ENCODE measurements around the gene ST6GALNAC6.
A peak's percentile ranks its signal among the peaks of the same experiment; 100 is the strongest.

ST6GALNAC6 gene

DNA sequence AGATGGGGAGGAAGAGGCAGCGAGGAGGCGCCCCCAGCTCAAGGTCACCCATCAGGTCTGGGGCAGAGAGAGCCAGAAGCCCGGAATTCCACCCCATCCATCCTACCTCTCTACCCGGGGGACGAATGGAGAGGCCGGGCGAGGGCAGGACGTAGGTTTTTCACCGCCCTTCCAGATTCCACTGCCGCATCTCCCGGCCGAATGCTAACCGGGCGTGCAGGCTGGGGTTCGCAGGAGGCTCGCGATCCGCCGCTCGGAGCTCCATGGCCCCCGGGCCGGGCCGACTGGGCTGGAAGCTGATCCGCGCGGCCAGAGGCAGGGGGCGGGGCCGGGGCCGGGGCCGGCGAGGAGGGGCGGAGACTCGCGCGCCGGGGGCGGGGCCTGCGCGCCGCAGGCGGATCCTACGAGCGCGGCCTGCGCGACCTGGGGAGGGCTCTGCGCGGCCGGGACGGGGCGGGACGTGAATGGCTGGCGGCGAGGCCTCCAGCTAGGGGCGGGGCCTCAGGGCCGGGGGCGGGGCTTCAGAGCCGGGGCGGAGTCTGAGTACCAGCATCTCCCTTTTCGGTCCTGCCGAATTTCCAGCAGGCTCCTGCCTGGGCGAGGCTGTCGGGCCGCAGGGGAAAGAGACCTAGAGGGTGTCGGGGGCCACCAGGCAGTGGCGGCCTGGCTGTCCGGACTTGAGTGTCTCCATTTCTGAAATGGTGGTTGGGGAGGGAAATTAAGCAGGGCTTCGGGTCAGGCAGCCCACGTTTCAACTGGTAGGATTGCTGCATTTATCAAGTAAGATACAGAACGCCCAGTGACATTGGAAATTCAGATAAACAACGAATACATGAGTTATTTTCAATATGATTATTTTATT, 17.5 kb upstream of the ST6GALNAC6 start, which contains the start of gene ST6GALNAC4:
ST6GALNAC4 (minus strand) TSS at position 322 of the 862 bp plus-strand sequence. CDS start 622 bp downstream, outside the sequence.
- DNase-seq (ENCODE audit: low spot score): peak; percentile 98

DNA sequence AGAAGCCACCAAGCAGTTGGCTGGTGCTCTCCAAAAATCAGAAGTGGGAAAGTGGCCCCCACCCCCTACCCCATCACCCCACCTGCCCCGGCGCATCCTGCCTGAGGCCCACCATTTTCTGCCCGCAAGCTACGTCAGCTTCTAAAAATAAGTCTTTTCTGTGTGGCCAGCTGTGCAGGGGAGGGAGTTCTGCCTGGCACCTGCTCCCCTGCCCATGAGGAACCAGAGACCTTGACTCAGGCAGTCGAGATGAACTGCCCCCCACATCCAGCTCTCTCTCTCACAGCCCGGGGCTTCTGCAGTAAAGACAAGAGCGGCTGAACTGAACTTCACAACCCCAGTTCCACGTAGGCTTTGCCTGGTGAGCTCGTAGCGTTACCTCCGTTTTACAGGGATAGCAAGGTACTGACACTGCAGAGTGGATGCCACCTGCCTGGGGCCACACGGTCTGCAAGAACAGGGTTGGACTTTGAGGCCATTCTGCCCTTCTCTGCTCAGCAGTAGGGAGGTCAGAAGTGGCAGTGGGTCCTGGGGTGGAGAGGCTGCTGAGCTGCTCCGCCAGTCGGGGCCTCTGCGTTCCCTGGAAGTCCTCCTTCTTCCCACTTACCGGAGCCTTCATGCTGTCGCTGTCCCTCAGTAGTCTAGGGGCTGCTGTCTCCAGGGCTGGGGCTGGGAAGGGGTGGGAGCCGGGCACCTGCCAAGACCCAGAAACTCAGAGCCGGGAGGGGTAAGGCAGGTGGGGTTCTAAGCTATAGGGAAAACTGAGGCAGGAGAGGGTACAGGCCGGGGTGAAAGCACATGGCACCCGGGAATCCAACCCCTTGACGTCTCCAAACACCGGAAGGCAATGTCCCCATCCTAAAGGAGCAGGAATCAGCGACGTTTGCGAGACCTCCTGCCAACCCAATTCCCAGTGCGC, 16.7 kb upstream of the ST6GALNAC6 start:
- DNase-seq (ENCODE audit: low spot score): no peak

DNA sequence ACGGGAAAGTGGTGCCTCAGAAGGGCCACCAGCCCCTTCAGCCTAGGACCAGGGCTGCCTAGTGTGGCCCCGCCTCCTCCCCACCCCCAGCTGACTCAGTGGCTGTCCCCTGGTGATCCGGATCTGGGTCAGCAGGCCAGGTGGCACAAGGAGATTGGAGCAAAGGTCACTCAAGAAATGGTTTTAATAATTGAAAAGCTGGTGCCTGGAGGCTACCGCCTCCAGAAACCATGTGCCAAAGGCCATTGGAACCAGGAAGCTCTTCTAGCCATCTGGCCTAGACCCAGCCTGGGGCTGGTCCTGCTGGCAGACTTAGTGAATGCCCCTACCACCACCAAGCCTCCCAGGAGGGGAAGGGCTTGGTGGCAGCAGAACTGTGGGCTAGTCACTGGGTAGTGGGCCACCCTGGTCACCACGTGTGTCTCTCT, 15.9 kb upstream of the ST6GALNAC6 start:
- no peak for DNase-seq (ENCODE audit: low spot score)

- DNase-seq (ENCODE audit: low spot score): no peak
These were observed 14.3 kb upstream of the ST6GALNAC6 start for GRCh38 chr9:127913682-127914081.

GRCh38 chr9:127912882-127913281, 13.5 kb upstream of the ST6GALNAC6 start:
- no peak for DNase-seq (ENCODE audit: low spot score)

DNA sequence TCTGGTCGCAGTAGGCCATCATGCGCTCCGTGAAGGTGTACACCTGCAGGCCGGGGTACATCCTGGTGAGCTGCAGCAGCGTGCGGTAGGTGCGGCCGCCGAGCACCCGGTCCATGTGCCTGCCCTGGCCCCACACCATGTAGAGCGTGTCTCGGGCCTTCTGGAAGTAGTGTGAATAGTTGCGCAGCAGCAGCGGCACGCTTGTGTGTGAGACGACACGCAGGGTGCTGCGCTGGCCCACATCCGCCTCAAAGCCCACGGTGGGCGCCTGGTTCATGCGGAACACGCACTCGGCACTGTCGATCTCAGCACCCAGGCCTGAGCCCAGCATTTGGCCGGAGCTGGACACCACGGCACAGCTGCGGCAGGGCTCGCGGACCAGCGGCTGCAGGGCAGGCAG, 12.9 kb upstream of the ST6GALNAC6 start:
- no peak for DNase-seq (ENCODE audit: low spot score)

- DNase-seq (ENCODE audit: low spot score): no peak
These were observed 11.3 kb upstream of the ST6GALNAC6 start for GRCh38 chr9:127910613-127911205.

DNA sequence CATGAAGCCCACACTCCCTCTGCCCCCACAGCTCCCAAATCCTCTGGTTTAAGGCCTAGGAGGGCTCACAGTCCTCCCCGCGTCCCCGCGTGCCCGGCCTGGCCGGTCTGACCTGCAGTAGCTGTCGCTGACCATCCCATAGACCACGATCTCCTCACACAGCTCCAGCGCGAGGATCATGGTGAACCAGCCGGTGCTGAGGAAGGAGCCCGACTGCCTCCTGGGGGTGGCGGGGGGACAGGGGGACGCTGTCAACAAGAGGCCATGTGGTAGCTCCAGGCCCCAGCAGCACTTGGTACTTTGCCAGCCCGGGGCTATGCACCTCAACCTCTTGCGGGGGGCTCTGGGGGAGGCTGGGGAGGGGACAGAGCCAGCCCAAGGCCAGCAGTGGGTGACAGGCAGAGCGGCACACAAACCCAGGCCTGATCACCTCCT, 10.5 kb upstream of the ST6GALNAC6 start:
- DNase-seq (ENCODE audit: low spot score): no peak

- no peak for DNase-seq (ENCODE audit: low spot score)
These were observed 9.2 kb upstream of the ST6GALNAC6 start for GRCh38 chr9:127908660-127908926.

GRCh38 chr9:127907867-127908659, 8.7 kb upstream of the ST6GALNAC6 start:
- no peak for DNase-seq (ENCODE audit: low spot score)

DNA sequence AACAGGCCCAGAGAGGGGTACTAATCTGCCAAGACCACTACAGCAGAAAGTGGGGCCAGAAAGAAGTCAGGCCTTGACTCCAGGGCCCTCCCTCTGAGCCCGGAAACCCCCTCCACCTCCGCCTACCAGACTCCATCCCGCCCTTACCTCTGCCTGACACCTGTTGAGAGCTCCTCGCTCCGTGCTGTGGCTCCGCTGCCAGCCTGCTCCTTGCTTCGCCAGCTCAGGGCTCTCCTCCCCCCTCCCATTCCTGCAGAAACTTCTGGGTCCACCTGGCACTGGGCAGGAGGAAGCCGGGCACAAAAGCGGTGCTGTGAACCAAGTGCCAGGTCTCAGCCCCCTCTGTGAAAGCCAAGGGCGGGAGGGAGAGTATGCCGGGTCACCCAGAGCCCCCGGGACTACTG, 6.4 kb upstream of the ST6GALNAC6 start:
- no peak for DNase-seq (ENCODE audit: low spot score)

- no peak for DNase-seq (ENCODE audit: low spot score)
These were observed 5.8 kb upstream of the ST6GALNAC6 start for GRCh38 chr9:127905004-127905728.

- no peak for DNase-seq (ENCODE audit: low spot score)
These were observed 5.2 kb upstream of the ST6GALNAC6 start for GRCh38 chr9:127904561-127905003.

- DNase-seq (ENCODE audit: low spot score): no peak
These were observed 4.4 kb upstream of the ST6GALNAC6 start for GRCh38 chr9:127903557-127904475.

- no peak for DNase-seq (ENCODE audit: low spot score)
These were observed 823 bp downstream of the ST6GALNAC6 start for GRCh38 chr9:127898433-127899127.

DNA sequence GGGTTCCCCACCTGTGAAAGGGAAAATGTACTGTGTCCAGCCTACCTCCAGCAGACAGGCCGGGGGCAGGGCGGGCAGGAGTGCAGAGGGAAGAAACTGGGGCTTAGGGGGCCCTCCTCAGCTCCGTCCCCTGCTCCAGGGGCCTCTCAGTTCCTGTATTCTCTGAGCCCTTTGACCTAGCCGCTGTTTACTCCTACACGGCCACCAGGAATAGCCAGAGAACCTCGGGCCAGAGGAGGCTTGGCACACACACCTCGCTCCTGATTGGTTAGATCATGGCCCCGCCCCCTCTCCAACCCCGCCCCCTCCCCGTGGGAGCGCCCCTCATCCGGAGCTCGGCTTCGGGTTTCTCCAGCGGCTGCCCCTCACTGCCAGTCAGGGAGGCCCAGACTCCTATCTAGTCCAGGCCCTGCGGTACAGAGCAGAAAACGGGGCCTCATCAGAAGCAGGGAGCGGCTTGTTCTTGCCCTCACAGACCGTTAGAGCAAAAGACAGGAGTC, 2.2 kb downstream of the ST6GALNAC6 start:
- DNase-seq (ENCODE audit: low spot score): peak; percentile 89

- DNase-seq (ENCODE audit: low spot score): no peak
These were observed 2.8 kb downstream of the ST6GALNAC6 start for GRCh38 chr9:127896395-127897192.

DNA sequence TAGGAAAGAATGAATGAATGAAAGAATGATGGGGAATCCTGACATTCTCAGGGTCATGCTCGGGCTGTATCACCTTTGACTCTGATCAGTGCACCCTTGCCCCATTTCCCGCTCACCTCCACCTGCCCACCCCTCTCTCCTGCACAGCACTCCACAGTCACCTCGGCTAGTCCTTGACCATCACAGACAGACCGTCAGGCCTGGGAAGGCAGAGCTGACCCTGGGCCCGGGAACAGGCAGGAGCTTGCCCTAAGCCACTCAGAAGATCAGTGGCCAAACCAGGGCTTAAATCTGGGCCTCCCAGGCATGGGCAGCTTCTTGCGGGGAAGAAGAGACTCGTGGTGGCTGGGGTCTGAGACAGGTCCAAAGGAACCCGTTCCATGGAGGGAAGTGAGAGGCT, 3.6 kb downstream of the ST6GALNAC6 start:
- DNase-seq (ENCODE audit: low spot score): no peak

Measured in left forelimb (tissue), 1 donor.